SK-N-MC (cell line): ENCODE measurements around the gene CCDC120.

ENCODE experiments used
- EZH2 ChIP-seq: fragments of 200-600 bp; sonication (generic); IDR thresholded peaks from one replicate; pipeline ENCODE4 v1.6.1; 2017; ENCODE audit warnings: antibody characterized with exemption
- FOXP2 ChIP-seq: optimal IDR thresholded peaks from 2 replicates; pipeline ENCODE3; 2011; ENCODE audit warnings: mild to moderate bottlenecking, moderate library complexity; ENCODE audit not compliant: insufficient read depth; ENCODE audit errors: extremely low read length, control extremely low read depth
- POLR2AphosphoS5 ChIP-seq: IDR thresholded peaks from 2 replicates; pipeline ENCODE4 v1.6.1; 2012; ENCODE audit warnings: mild to moderate bottlenecking, low read depth, low read length, borderline replicate concordance

- TF ChIP-seq EZH2 (no peak), POLR2AphosphoS5 (no peak), FOXP2 (no peak)
Observed at GRCh38 chrX:49102190-49102589, 43.4 kb downstream of the CCDC120 start.
